ENCODE measurements around the gene LSR.

The LSR gene

GRCh38 chr19:35248310-35249145 is at the start of gene LSR:
Gene LSR (plus strand): TSS chr19:35249002. CDS start chr19:35249023, 21 bp downstream.
- DNase-seq (ENCODE audit: low spot score): peak; percentile 96

- DNase-seq (ENCODE audit: low spot score): no peak
Measured at GRCh38 chr19:35199481-35199880, 49.3 kb upstream of the LSR start.

- no peak for DNase-seq (ENCODE audit: low spot score)
Measured at GRCh38 chr19:35202722-35203688, 45.8 kb upstream of the LSR start.

- DNase-seq (ENCODE audit: low spot score): no peak
Measured at GRCh38 chr19:35204799-35205732, 43.7 kb upstream of the LSR start.

GRCh38 chr19:35205733-35206323 is 43.0 kb upstream of the LSR start:
- DNase-seq (ENCODE audit: low spot score): no peak

GRCh38 chr19:35206379-35206778 is 42.4 kb upstream of the LSR start:
- DNase-seq (ENCODE audit: low spot score): no peak

GRCh38 chr19:35206855-35207254 is 41.9 kb upstream of the LSR start:
- no peak for DNase-seq (ENCODE audit: low spot score)

GRCh38 chr19:35207391-35207871 is 41.4 kb upstream of the LSR start:
- no peak for DNase-seq (ENCODE audit: low spot score)

- no peak for DNase-seq (ENCODE audit: low spot score)
Measured at GRCh38 chr19:35208121-35208520, 40.7 kb upstream of the LSR start.

- no peak for DNase-seq (ENCODE audit: low spot score)
Measured at GRCh38 chr19:35209646-35210045, 39.2 kb upstream of the LSR start.

GRCh38 chr19:35211545-35212230 is 37.1 kb upstream of the LSR start:
- no peak for DNase-seq (ENCODE audit: low spot score)

GRCh38 chr19:35212241-35212640 is 36.6 kb upstream of the LSR start:
- DNase-seq (ENCODE audit: low spot score): no peak

- no peak for DNase-seq (ENCODE audit: low spot score)
Measured at GRCh38 chr19:35213663-35214632, 34.9 kb upstream of the LSR start.

- no peak for DNase-seq (ENCODE audit: low spot score)
Measured at GRCh38 chr19:35214766-35215422, 33.9 kb upstream of the LSR start.

GRCh38 chr19:35216016-35216832 is 32.6 kb upstream of the LSR start:
- DNase-seq (ENCODE audit: low spot score): no peak

GRCh38 chr19:35216833-35217648 is 31.8 kb upstream of the LSR start:
- DNase-seq (ENCODE audit: low spot score): no peak

- DNase-seq (ENCODE audit: low spot score): no peak
Measured at GRCh38 chr19:35217649-35217990, 31.2 kb upstream of the LSR start.

Measured in HuH-7 (cell line).